Measurements from ENCODE around the gene ASS1.
"Not testable (repeated sequence)": the region's sequence is repeated elsewhere in the genome, so short reads cannot be mapped to it uniquely, and the experiment has no call there.

The ASS1 gene
- 0 reads per million in 4 donors for total RNA-seq

DNA sequence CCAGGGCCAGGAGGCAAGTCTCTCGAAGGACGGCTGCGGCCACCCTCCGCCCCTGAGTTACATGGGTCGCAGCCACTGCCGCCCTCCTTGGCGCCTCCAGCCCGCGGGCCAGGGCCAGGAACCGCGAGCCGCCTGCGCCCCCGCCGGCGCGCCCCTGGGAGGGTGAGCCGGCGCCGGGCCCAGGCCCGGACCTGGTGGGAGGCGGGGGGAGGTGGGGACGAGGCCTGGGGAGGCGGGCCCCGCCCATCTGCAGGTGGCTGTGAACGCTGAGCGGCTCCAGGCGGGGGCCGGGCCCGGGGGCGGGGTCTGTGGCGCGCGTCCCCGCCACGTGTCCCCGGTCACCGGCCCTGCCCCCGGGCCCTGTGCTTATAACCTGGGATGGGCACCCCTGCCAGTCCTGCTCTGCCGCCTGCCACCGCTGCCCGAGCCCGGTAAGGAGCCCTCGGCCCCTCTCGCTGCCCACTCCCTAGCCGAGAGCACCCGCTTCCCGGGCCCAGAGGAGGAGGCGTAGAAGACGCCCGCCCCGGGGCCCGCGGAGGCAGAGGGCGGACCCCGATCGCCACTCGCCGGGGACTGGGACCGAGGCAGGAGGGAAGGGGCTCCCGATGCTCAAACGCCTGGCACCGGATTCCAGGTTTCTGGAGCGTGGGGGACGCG, at the start of gene ASS1:
ASS1 (plus strand) TSS at position 397 of the 657 bp plus-strand sequence. CDS start 7,268 bp downstream, outside the sequence.
- peak in 3 of 5 donors; percentile 19 to 50 (median 24) for DNase-seq

DNA sequence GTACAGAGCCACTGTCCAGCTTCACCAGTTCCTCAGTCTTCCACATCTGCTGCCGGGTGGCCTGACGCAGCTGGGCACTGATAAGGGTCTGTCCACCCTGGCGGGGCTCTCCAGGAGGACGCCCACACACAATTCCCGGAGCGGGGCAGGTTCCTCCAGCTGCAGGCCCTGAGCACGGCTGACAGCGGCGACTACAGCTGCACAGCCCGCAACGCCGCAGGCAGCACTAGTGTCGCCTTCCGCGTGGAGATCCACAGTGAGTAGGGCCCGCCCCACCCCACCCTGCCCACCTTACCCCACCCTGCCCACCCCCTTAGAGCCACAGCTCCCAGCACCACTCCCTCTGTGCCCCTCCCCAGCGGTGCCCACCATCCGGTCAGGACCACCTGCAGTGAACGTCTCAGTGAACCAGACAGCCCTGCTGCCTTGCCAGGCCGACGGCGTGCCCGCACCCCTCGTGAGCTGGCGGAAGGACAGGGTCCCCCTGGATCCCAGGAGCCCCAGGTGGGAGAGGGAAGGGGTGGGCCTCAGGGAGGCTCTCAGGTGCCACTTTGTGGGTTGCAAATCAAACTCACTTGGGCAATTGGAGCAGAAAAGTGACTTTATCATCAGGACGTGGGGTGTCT, 48.8 kb upstream of the ASS1 start:
- no peak for DNase-seq

DNA sequence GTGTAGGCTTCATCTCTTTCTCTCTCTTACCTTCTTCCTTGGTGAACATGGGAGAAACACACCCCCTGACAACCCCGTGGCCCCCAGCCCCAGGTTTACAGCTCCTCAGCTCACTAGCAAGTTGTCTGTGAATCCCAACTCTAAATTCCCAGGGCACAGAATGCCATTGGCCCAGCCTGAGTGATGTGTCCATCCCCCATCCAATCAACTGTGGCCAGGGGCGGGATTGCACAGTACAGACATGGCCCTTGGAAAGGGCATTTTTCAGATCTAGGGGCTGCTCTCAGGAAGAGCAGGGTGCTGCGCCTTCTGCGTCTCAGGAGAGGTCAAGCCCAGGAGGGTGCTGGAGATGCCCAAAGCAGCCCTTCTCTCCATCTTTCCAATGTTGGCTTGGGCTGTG, 48.2 kb upstream of the ASS1 start:
- no peak for DNase-seq

DNA sequence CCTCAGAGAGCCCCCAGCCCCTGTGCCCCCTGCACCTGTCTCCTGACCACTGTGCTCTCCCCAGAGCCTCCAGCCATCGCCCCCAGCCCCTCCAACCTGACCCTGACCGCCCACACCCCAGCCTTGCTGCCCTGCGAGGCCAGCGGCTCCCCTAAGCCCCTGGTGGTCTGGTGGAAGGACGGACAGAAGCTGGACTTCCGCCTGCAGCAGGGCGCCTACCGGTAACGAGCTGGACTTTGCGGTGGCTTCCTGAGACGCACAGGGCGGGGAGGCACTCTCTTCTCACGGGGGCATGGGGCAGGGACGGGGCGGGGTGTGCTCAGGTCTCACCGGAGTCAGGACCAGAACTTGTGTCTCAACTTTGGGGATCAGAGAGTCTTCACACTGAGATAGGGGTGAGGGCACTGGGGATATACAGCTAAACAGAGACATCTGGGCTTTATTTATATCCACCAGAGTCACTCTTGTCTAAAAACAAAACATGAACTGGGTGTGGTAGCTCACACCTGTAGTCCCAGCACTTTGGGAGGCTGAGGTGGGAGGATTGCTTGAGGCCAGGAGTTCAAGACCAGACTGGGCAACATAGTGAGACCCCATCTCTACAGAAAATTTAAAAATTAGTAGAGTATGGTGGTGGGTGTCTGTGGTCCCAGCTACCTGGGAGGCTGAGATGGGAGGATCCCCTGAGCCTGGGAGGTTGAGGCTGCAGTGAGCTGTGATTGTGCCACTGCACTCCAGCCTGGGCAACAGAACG, 46.1 kb upstream of the ASS1 start:
- no peak for DNase-seq

DNA sequence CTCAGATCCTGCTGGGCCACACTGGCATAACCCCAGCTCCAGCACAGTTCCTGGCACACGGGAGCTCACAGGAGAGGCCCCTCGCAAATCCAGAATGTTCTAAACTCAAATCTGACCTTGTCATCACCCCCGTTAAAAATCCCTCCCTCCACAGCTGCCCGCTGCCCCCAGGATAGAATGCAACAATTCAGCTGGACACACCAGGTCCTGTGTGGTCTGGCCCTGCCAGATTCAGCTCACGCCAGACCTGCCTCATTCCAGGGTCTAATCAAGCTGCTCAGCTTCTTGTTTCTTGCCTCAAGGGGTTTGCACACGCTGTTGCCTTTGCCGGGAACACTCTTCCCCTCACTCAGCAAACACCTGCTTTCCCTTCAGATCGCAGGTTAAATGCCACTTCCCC, 45.0 kb upstream of the ASS1 start:
- DNase-seq: no peak

DNA sequence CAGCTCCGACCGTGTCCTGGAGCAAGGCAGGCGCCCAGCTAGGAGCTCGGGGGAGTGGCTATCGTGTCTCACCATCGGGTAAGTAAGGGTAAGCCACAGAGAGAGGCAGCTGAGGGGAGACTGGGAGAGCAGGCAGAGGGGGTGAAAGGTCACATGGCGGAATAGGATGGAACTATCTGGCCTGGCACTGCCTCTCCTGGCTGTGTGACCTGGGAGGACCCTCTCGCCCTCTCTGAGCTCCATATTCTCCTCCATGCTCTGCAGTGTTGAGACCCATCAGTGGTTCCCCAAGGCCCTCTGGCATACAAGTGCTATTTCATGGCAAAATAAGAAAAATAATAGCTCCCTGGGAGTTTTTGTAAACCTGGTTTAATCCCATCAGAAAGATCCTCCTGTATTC, 43.9 kb upstream of the ASS1 start:
- DNase-seq: no peak

DNA sequence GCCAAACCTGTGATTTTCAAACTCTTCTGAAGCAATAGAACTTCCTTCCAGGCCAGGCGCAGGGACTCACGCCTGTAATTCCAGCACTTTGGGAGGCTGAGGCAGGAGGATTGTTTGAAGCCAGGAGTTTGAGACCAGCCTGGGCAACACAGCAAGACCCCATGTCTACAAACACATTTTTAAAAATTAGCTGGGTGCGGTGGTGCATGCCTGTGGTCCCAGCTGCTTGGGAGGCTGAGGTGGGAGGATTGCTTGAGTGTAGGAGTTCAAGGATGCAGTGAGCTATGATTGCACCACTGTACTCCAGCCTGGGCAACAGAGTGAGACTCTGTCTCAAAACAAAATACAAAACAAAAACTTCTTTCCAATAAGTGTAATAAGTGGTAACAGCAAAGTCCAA, 43.0 kb upstream of the ASS1 start:
- not testable (repeated sequence) for DNase-seq

DNA sequence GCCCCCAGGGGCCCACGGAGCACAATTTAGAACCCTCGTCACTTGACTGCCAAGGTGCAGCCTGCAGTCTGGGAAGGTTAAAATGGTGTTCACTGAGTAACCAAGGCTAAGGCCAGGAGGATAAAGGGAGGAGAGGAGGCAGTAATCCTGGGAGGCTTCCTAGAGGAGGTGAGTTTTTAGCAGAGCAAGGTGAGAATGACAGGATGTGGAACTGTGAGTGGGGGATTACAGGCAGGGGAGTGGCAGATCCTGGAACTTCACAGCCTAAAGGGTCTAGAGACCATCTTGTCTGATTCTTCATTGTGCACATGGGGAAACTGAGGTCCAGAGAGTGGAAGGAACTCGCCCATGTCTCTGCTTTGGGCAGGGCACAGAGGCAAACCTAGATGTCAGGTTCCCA, 42.5 kb upstream of the ASS1 start:
- no peak for DNase-seq

DNA sequence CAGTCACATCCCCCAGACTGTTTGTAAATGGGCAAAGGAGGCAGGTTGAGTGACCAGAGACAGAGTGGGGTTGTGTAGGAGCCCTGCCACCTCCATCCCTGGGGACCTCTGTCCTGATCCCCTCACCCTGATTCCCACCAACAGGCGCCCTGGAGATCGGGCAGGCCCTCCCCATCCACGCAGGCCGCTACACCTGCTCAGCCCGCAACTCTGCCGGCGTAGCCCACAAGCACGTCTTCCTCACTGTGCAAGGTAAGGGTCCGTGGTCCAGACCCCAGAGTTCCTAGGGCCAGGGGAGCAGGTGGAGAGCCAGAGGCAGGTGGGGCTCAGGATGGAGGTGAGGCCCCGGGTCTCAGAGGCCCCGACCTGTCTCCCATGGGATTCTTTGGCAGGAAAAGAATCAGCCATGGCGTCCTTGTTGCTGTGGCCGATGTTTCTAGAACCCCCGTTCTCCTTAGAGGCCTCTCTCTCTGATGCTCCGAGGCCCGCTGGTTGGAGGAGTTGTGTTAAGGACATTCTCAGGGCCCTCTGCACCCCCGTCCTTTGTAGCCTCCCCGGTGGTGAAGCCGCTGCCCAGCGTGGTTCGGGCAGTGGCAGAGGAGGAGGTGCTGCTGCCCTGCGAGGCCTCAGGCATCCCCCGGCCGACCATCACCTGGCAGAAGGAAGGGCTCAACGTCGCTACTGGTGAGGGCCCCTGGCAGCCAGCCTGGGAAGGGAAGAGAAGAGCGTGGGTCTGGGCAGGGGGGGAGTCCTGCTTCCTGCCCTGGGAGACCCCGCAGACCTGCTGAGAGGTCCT, 41.9 kb upstream of the ASS1 start:
- DNase-seq: no peak

DNA sequence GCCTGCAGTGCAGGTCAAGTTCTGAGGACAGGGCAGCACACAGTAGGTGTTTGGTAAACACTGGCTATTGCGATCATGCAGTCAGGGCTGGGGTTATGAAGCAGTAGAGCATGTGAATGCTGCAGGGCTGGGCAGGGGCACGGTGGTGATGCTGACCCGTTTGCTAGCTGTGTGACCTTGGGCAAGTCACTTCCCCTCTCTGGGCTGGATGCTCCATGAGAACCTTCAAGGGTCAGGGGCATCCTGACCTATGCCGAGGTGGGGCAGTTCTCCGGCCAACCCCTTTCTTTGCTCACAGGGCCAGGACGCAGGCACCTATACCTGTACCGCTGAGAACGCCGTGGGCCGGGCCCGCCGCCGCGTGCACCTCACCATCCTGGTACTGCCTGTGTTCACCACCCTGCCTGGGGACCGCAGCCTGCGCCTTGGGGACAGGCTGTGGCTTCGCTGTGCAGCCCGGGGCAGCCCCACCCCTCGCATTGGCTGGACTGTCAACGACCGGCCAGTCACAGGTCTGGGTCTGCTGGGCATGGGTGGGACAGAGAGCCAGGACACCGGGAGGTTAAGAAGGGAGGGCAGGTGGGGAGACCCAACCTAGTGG, 39.0 kb upstream of the ASS1 start:
- no peak for DNase-seq

DNA sequence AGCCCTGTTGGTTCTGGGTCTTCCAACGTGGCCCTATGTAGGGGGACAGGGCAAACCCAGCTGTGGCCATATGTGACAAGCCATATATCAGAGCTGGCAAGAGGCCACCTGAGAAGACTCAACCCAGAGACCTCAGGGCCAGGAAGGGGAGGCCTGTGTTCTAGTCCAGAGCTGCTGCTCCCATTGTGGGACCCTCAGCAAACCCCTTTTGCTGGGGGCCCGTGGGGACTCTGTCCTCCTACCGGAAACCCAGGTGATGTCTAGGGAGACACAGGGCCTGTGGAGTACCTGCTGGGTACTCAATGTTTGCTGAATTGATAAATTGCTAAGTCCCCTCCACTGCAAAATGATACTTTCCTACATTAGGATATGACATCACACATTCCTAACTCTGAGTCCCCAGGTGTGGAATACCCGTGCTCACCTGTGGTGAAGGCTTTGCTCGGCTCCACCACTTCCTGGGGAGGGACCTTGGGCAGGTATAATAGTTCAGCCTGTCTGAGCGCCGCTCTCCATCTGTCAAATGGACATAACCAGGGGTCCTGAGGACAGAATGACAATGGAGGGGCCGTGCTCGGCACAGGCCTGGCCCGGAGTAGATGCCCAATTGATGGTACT, 38.4 kb upstream of the ASS1 start:
- no peak for DNase-seq

DNA sequence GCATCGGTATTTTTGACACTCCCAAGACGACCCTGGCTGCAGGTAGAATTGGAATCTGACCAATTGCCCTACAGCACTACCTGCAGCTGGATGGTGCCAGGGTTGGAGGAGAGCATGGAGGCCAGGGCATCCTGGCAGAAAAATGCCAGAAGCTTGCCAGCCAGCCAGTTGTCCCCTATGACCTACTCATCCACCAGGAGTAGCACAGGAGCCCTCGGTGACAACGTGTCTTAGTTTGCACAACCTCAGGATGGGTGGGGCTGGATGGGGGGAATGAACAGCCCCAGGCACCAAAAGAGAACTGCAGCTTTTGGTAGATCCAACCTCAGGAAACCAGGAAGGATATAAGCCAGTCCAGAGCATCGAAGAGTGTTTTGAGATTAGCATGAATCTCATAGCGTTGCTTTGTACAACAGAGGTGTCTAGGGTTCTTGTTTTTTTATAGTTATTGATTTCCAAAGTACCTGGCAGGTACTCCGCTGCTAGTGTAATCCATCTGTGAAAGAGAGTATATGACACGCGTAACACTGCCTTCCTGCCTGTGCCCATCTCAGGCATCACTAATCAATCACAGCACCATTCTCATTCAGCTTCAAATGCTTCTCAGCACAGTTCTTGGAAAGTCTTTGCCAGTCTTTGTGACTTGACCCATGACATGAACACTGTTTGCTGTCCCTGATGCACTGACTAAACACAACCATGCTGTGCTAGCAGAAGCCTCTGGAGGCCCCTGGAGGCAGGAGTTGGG, 36.7 kb upstream of the ASS1 start:
- no peak for DNase-seq

DNA sequence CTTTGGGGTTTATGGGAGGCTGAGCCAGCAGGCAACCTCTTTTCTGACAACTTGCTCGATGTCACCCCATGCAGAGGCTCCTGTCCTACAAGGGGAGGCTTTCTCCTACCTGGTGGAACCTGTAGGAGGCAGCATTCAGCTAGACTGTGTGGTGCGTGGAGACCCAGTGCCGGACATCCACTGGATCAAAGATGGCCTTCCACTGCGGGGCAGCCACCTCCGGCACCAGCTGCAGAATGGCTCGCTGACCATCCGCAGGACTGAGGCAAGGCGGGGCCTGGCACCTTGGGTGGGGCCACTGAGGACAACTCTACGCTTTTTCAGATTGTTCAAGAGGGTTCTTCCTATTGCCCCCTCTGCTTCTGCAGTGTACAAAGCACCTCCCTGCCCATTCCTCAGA, 36.1 kb upstream of the ASS1 start:
- no peak for DNase-seq

DNA sequence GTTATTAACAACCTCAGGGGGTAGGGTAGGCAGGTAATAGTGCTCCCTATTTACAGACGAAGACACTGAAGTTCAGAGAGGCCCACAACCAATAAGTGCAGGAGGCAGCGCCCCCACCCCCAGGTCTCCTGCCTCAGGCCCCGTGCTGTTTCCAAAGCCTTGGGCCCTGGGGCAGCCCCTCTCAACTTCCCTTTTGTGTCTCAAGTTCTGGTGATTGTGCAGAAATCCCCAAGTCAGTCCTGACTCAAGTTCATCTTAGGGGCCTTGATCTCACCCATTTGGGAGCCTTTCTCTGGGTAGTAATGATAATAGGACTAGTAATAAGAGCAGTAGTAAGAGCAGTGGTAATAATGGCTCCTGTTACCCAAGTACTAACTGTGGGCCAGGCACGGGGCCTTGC, 35.5 kb upstream of the ASS1 start:
- DNase-seq: no peak

DNA sequence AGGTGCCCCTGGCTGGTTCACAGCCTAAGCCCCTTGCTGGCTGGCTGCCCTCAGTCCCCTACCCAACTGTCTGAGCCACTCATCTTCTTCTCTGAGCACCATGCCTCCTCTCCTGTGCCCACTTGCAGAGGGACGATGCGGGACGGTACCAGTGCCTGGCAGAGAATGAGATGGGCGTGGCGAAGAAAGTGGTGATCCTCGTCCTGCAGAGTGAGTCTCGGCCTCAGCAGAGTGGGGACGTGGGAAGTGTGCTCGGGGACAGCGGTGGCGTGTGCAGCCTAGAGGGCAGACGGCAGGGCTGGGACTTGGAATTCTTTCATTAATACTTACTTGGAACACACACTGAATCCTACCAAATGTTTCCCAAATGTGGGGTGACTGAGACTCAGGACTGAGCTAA, 34.3 kb upstream of the ASS1 start:
- DNase-seq: no peak

DNA sequence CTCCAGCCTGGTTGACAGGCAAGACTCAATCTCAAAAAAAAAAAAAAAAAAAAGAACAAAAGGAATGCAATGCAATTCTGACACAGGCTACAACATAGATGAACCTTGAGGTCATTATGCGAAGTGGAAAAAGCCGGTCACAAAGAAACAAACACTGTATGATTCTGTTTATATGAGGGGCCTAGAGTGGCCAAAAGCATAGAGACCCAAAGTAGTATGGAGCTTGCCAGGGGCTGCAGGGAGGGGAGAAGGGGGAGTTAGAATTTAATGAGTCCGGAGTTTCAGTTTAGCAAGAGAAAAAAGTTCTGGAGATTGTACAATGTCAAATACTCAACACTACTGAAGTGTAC, 33.2 kb upstream of the ASS1 start:
- no peak for DNase-seq

DNA sequence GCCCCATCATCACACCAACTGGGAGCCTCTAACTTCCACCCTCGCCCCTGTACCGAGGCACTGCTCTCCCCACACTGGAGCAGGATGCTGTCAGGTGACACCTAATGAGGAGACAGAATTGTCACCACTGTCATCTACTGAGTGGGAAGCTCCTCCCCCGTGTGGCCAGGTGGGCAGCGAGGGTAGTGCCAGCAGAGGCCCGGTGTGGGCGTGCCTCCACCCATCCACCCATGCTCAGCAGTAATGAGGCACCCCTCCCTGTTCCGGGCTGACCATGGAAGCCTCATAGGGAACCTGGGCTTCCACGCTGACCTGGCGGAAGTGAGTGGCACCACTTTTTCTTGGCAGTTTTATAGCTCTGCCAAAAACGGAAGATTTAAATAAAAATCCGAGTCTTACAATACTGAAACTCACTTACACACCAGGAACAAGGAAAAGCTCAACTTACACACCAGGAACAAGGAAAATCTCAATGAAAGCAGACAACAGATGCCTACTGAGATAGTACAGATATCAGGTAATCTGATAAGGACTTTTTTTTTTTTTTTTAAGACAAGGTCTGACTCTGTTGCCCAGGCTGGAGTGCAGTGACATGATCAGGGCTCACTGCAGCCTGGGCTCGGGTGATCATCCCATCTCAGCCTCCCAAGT, 30.6 kb upstream of the ASS1 start:
- no peak for DNase-seq

DNA sequence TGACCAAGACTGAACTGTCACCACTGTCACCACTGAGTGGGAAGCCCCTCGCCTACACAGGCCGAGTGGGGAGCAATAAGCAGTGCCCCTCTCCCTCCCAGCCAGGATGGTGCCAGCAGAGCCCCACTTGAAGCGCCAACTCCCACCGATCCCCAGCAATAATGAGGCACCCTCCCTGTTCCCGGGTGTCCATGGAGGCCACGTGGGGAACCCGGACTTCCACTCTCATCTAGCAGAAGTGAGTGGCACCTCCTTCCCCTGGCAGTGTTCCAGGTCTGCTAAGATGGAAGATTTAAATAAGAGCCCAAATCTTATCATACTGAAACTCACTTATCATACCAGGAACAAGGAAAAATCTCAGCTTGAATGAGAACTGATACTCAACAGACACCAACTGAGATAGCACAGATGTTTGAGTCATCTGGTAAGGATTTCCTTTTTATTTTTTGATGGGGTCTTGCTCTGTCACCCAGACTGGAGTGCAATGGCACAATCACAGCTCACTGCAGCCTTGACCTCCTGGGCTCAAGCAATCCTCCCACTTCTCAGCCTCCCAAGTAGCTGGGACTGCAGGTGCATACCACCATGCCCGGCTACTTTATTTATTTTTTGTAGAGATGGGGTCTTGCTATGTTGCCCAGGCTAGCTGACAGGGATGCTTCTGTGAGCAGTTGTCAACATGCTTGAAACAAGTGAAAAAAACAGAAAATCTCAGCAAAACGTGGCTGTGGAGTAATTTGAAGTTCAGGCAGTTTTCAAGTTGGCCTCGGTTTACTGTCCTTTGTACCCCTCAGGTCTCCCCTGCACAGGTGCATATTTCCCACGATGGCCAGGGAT, 29.6 kb upstream of the ASS1 start:
- no peak for DNase-seq

DNA sequence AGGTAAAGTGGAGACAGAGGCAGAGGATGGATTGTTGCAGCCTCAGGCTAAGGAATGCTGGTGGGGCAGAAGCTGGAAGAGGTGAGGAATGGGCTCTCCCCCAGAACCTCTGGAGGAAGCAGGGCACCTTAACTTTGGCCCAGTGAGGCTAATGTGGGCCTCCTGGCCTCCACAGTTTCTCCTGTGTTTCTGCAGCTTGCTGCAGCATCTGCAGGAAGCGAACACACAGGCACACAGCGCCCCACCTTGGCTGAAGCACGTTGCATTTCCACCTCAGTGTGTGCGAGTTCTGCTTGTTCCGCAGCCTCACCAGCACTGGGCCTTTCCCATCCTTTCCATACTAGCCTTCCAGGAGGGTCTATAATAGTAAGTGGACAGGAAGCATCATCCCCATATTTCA, 27.2 kb upstream of the ASS1 start:
- DNase-seq: no peak

DNA sequence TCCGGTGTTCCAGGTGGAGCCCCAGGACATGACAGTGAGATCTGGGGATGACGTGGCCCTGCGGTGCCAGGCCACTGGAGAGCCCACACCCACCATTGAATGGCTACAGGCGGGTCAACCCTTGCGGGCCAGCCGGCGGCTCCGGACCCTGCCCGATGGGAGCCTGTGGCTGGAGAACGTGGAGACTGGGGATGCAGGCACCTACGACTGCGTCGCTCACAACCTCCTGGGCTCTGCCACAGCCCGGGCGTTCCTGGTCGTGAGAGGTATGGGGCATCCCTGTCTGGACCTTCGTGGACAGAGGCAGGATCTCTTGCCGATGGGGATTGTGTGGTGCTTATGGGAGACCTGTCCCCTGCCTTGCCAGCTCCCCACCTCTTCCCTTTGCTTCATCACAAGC, 26.0 kb upstream of the ASS1 start:
- DNase-seq: no peak

Measured in T-helper 1 cell (primary cell).